GM19023 (cell line): ENCODE results near the gene MTURN.
"Not testable (repeated sequence)": the region's sequence is repeated elsewhere in the genome, so short reads cannot be mapped to it uniquely, and the experiment has no call there.

Source experiments
- ATAC-seq: cut with Tn5 transposase; IDR thresholded peaks from one replicate; pipeline ENCODE4 v1.9.1; 2021; ENCODE audit warnings: mild to moderate bottlenecking, moderate library complexity; ENCODE audit not compliant: unreplicated experiment

MTURN gene

DNA sequence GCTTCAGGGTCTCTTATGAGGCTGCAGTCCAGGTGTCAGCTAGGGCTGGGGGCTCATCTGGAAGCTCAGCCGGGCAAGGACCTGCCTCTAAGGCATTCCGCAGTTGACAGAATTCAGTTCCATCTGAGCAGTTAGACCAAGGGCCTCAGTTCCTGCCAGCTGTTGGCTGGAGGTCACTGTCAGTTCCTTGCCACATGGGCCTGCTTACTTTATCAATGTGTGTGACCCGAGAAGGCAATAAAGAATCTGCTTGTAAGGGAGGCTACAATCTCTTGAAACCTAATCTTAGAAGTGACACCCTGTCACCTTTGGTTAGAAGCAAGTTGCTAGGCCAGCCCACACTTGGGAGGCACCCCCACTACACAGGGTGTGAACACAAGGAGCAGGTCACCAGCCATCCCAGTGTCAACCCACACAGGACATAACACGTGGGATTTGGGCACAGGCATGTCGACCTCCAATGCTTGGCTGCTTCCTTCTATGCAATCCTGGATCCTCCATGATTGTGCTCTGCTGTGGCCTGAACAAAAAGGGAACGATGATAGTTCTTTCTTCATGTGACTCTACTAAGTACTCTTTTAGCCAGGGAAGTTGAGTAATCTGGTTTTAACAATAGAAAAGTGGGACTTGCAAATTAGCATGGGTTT is 41.8 kb downstream of the MTURN start:
- no peak for ATAC-seq

DNA sequence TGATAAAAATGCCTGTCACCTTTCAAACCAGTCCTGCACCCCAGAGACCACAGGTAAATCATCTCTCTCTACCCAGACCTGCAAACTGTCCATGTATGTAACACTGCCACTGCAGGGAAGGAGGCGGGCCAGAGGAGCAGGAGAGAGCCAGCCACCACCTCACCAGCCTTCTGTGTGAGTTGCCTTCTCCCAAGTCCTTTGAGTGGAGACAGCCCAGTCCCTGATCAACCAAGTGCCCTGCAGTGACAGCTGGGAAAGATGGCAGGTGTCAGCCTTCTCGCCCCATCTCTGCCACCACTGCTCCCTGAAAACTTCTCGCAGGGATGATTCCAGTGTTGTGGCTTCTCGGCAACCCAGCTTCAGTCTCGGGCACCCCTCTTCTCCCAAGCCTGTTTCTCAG is 42.4 kb downstream of the MTURN start:
- no peak for ATAC-seq

DNA sequence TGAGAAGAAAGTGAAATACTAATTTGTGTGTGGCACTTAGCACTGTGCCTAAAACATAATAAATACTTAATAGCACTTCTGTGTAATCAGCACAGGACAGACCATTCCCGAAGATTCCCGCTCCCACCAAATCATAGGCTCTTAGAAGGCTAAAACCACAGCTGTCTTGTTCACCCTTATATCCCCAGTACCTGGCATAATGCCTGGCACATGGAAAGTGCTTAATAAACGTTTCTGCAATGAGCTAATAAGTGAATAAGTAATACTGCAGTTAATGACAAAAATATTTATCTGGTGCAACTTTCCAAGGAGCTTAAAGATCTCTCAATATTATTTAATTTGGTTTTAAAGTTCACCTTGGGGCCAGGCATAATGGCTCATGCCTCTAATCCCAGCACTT is 43.2 kb downstream of the MTURN start:
- ATAC-seq, result no peak

DNA sequence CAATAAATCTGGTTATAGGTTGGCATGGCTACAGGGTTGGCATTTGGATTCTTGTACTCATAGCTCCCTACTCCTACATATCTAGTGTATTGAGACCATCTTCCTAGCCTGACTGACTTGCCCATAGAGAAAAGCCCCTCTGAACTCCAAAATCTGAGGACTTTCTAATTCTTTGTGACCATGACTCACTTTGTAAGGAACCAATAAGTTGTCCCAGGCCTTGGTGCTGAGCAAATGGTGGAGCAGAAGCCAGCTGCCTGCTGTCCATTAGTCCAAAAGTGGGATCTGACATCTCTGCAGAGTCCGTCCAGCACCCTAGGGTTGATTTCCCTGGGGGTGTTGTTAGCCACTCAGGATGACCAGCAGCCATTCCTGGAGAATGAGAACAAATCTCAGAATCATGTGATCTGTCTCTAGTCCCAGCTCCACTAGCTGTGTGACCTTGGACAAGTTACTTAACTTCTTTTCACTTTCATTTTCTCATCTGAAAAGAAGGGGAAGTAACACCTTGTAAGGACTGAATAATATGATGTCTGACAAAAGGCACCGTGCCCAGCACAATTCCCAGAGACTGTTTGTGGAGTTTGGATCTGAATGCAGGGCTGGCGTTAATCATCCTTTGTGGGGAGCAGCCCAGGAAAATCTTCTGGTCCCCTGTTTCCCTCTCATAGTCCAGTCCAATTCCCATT is 44.1 kb downstream of the MTURN start:
- ATAC-seq, result peak; percentile 77

DNA sequence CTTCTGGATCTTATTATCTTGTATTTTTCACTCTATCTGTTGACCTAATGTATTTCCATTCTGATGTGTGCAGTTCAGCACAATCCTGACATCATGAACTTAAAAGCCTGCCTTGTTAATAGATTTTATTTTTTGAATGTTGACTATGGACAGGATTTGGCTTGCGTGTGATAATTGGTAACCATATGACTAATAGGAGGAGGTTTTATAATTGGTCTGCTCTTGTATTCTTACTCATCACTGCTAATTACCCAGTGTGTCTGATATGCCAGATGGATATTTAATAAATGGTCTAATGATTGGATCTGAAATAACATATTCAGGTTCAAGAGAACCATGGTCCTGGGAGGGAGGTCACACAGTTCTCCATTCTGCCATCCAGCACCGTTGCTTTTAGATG is 45.9 kb downstream of the MTURN start:
- no peak for ATAC-seq

DNA sequence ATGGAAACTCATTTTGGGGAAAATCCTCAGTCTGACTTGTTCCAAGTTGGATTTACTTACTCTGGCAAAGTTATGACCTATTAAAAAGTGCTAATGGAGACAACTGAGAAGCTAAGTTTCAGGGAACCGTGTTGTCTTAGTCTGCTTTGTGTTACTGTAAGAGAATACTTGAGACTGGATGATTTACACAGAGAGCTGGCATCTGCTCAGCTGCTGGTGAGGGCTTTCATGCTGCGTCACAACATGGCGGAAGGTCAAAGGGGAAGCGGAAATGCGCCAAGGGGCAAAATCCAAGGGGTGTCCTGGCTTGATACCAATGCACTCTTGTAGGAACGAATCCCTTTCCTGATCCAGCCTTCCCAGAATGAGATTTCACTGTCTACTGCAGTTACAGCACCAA is 46.4 kb downstream of the MTURN start:
- no peak for ATAC-seq

DNA sequence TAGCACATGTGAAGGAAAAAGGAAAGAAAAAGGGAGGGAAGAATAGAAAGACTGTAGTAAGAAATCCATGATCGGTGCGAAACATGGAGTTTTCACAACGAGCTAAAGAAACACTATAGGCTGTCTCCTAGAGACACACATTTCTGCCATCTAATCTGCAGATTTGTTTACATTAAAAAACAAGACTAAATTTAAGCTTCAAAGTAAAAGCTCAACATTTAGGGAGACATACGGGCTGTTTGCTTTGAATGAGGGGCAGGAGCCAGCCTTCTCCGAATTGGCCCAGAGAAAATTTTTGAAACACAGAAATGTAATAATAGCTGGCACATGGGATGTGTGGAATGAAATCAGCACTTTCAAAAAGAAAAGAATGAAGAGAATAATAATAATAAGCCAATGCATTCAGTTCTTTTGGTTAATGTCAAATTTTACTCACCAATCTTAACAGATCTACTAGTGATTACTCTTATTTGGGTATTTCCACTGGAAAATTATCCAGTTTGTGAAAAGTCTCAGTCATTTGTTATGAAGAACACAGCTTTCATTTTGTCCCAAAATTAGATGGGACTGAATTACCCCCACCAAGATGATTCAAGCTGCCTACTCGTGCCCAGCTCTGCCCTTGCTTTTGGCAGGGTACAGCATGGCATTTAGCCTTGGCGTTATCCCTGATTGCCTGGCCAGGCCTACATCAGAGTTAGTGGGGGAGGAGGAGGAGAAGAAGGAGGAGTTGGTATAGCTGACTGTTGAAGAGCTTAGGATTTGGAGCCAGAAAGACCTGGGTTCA is 47.1 kb downstream of the MTURN start:
- no peak for ATAC-seq

DNA sequence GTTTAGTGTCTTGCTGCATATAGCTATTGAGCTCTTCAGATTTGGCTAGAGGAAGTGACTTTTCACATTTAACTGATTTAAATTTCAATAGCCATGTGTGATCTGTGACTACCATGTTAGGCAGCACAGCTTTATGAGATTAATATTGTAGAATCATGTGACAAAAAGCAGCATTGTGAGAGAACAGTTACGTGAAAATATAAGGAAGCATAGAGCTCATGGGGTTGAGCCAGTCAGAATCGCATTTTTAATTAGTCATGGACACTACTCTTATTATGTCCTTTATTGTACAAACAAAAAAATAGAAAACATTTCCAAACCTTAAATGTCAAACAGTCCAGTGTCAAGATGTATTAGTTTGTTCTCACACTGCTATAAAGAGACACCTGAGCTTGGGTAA is 48.0 kb downstream of the MTURN start:
- no peak for ATAC-seq

DNA sequence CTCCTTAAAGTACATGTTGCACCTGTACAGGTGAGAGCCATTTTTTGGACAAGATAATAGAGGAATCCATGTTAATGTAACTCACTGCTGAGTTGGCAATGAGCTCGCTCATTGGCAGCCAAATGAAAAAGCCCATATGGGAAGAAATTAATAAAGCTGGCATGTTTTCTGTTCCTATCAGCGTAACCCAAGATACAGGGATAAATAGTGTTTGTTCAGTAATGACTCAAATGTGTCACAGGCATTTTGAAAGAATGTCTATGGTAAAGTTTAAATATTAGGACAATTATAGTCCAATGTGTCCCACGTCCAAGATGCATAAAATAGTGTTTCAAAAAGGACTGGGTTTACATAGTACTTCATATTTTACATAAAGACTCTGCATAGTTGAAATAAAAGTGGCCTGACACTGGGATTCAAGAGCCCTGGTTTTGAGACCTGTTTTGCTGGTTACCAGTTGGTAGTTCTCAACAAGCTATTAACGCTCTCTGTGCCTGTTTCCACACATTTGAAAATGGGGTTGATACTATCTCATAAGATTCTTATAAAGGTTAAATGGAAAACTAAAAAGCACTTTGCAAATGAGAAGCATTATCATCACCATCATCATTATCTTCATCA is 49.1 kb downstream of the MTURN start:
- ATAC-seq, result no peak

DNA sequence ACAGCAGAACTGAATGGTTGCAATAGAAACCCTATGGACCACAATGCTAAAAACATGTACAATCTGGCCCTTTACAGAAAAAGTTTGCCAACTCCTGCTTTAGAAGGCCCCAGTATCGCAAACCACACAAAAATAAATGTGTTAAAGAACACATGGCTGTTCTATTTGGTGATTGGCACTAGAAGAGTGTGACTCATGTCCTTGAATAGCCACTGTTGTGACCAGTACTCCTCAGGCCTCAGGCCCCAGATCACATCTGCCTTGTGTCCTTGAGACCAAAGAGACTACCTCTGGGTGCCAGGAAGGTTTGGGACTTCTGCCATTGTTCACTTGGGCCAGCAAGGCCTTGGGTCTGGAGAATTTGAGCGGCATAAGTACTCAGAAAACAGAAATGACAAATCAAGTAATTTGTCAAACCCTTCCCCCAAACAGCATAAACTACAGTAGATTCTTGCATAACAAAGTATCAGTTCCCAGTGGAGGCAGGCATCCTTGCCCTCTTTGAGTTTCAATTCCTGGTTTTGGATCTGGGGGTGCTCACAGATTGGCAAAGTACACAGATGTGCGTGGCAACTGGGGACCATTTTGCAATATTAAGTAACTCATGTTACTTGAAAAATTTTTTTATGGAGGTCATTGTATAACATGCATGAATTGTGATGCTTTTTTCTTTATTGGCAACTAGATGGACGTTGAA is 50.2 kb downstream of the MTURN start:
- no peak for ATAC-seq

DNA sequence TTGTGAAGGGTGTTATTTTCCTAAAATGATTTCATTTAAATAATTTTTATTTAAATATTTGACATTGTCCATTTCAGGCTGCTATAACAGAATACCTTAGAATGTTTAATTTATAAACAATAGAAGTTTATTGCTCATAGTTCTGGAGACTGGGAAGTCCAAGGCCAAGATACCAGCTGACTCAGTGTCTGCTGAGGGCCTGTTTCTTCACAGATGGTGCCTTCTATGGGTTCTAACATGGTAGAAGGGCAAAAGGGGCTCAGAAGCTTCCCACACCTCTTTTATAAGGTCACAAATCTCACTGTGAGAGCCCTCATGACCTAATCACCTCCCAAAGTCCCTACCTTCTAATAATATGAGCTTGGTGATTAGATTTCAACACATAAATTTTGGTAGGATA is 50.7 kb downstream of the MTURN start:
- ATAC-seq, result no peak

DNA sequence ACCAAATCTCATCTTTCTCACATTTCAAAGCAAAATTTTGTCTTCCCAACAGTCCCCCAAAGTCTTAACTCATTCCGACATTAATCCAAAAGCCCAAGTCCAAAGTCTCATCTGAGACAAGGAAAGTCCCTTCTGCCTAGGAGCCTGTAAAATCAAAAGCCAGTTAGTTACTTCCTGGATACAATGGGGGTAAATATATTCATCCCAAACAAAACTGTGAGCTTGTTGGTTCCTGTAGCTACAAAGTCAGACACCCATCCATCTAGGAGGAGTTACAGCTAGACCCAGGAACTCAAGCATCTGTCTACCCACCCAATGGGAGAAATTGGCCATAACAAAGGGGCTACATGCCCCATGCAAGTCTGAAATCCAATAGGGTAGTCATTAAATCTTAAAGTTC is 51.9 kb downstream of the MTURN start:
- ATAC-seq, result no peak

DNA sequence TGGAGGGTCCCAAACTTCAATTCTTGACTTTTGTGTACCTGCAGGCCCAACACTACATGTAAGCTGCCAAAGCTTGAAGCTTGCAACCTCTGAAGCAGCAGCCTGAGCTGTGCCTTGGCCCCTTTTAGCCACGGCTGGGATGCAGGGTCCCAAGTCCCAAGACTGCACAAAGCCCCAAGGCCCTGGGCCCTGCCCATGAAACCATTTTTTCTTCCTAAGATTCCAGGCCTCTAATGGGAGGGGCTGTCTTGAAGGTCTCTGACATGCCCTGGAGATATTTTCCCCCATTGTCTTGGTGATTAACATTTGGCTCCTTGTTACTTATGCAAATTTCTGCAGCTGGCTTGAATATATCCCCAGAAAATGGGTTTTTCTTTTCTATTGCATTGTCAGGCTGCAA is 52.7 kb downstream of the MTURN start:
- ATAC-seq, result no peak

DNA sequence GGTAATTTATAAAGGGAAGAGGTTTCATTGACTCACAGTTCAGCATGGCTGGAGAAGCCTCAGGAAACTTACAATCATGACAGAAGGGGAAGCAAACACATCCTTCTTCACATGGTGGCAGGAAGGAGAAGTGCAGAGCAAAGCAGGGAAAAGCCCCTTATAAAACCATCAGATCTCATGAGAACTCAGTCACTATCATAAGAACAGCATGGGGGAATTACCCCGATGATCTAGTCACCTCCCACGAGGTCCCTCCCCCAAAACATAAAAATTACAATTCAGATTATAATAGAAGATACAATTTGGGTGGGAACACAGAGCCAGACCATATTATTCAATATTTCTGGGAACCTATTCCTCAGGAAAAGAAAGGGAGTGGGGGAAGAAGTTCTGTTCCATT is 53.6 kb downstream of the MTURN start:
- ATAC-seq, result not testable (repeated sequence)

DNA sequence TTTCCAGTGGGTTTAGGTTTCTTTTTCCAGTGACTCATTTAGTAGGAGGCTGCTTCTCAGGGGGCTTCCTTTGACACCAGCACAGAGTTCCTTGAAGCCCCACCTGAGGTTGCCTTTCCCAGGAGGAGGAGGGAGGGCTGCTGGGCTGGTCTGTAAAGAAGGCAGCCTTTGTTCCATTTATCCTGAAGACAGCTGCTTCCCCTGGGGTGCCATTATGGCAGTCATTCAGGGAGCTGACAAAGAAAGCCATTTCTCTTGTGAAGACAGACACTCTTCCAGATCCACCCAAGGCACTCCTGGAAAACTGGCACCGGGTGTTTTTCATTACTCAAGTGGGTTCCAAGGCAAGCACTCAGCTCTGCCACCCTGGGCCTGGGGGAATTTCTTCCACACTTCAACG is 54.0 kb downstream of the MTURN start:
- no peak for ATAC-seq

DNA sequence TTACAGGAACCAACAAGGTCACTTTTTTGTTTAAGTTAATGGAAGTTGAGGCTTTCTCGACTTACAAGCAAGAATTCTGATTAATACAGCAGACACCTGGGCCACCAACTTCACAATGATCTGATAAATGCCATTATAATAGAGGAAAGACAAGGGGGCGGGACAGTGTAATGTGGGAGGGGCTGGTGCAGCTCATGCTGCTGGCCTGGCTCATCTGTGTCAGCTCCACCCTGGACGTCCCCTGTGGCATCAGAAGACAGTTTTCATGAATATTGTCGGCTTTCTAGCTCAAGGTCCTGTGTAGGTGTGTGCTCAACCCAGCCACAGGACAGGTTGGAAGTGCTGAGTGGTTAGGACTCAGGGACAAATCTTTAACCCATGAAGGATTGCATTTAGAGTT is 57.0 kb downstream of the MTURN start:
- ATAC-seq, result no peak

DNA sequence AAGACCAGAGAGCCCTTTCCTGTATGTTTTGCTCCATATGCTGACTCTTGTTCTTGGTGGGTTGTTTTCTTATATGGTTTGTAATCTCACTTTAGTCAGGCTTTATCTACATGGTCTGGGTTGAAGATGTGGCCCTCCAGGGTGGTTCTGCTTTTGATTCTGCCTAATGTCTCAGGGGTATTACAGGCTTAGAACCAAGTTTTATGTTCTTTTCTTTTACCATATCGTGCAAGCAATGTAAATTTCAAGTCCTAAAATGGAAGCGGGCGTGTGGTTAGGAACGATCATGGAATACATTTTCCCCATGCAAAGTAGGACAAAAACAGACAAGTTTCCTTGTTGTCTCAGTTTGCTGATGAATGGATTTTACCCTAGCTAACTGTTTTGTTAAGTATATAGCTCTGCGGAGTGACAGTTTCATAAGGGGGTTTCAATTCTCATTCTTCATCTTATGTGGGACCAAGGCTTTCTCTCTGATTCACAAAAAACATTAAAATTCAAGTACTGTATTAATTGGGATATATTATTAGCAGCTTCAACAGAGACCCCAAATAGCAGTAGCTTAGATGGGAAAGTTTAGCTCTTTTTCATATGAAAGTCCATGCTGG is 58.7 kb downstream of the MTURN start:
- no peak for ATAC-seq

DNA sequence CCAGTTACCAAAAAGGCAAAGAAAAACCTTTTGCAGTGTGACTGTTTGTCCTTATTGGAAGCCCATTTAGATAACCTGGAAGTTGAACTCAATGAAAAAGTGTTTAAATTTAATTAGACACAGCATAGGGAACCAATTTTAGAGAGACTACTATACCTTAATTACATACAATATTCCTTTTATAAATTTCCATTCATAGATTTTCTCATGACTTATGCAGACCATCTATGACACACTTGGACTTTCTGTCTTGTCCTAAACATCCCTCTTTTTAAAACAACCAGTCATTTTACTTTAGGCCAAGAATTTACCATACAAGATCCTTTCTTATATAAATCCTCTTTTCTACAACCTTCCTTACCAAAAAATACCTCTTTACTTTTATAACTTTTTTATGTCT is 61.6 kb downstream of the MTURN start:
- ATAC-seq, result no peak

DNA sequence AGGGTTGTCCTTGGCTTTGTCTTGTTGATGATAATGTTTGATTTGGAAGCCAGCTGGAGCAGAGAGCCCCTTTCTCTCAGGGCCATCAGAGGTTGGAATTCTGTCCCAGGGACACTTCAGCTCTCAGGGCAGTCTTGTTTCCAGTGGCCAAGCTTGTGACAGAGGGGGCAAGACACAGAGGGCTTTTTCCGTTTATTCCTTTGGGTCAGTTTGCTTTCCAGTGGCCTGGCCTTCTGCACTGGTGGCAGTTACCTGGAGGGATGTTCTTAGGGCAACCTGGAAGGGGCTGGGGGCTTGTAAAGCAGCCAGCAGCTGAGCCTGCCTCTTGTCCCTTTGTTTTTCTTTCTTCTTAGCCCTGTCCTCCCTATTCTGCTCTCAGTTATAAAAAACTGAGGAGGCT is 62.7 kb downstream of the MTURN start:
- no peak for ATAC-seq

DNA sequence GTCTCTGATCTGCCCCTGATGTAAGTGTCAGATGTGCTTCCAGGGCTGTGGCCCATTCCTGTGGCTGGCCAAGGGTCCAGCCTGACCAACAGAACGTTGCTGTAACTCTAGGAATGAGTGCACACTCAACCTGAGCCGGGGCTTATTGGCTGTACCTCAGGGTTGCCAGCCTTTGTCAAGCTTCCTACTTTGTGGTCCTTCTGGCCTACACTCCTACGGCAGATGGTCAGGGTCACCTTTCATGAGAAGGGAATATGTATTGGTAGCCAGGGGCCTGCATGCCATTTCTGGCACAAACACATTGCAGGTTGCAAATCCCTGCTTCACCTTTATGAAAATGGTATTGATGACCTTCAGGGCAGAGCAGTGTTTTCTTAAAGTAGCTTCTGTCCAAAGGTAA is 64.5 kb downstream of the MTURN start:
- no peak for ATAC-seq

DNA sequence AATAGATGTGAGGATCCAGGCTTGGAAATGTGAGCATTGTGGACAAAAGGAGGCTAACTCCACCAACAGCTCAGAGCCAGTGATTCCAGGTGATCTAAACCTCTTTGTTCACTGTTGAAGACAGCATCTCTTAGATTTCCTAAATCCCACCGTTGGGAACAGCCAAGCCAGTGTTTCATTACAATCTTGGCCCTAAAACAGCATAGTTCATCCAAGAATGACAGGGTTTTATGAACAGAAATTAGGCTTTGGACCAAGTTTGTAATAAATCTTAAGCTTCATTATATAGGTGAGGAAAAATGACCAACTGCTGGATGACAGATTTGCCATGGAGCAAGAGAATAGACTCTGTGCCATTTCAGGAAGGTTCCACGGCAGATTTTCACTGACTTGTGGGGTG is 65.8 kb downstream of the MTURN start:
- ATAC-seq, result no peak
